ENCODE results near the gene STOML2. TPM values are rescaled to one million over a fixed set of nuclear protein-coding genes. Genes with fewer than 3 reads are reported as not detected.

Gene STOML2
- total and polyA plus RNA-seq, 2 donors (not counting 1 experiment from before 2014, with no cell fraction given): 58.9 to 64.6 TPM

GRCh38 chr9:35076848-35077247, 26.1 kb downstream of the STOML2 start:
- CTCF ChIA-PET: interaction anchor here (1.3 to 1.9 kb wide), 2 partner anchors 11 to 19 kb away, joined by 3 to 11 read pairs; partner anchors contain the start of gene PIGO
- Mint-ChIP-seq H3K4me1 (peaks cover 25% of the 10 kb centered on the region), H3K27ac (no peak overlapping the region), H3K27me3 (no peaks in the 10 kb centered on the region), H3K4me3 (no peak overlapping the region), H3K9me3 (ENCODE audit: insufficient read depth) (no peaks in the 10 kb centered on the region)
- Histone ChIP-seq H3K4me3 (ENCODE audit: control extremely low read depth in 1 of 5, extremely low read depth in 1 of 5, insufficient read depth in 1 of 5, low read depth in 2 of 5, low read length in 4 of 5) (no peak overlapping the region), H2AFZ (ENCODE audit: insufficient read depth, low read depth, low read length, poor library complexity, severe bottlenecking) (no peak overlapping the region), H3K36me3 (replicated peaks in 1 of 2; ENCODE audit: control extremely low read depth in 1 of 2, control insufficient read depth in 1 of 2, extremely low read depth in 1 of 2, insufficient read depth in 2 of 2, low read length in 1 of 2) (peaks cover 1 to 20% of the 10 kb centered on the region in 2 experiments), H3K79me2 (ENCODE audit: control insufficient read depth, insufficient read depth, low read length) (peaks cover 41% of the 10 kb centered on the region), H3K9ac (ENCODE audit: low read length) (no peak overlapping the region), H3K4me1 (ENCODE audit: control insufficient read depth in 2 of 2, insufficient read depth in 2 of 2, low read length in 2 of 2) (peaks cover 18 to 25% of the 10 kb centered on the region in 2 donors), H4K20me1 (ENCODE audit: control insufficient read depth, insufficient read depth, low read length, poor library complexity, severe bottlenecking) (peaks cover 5% of the 10 kb centered on the region), H3K27me3 (replicated peaks in 1 of 4; ENCODE audit: control extremely low read depth in 1 of 4, control insufficient read depth in 3 of 4, insufficient read depth in 4 of 4, low read length in 3 of 4) (no peaks in the 10 kb centered on the region), H3K27ac (ENCODE audit: low read length in 2 of 2) (no peak overlapping the region), H3K9me3 (ENCODE audit: control extremely low read depth in 1 of 3, control insufficient read depth in 2 of 3, insufficient read depth in 1 of 3, low read length in 2 of 3) (no peaks in the 10 kb centered on the region), H3K4me2 (replicated peaks; ENCODE audit: low read depth, low read length, poor library complexity, severe bottlenecking) (no peak overlapping the region)
- intact Hi-C loops (cut with micrococcal nuclease): loop anchor here (10.0 kb wide), 1 partner anchor 658 kb away; the partner anchor contains the start of genes CREB3 and TLN1
- ATAC-seq (ENCODE audit: low read depth) (no peak), DNase-seq (no peak)
- POLR2A ChIA-PET: interaction anchor here (0.8 kb wide), 1 partner anchor 8 kb away, joined by 6 read pairs; no protein-coding TSS in a partner anchor
- 84% methylated on average over 4 of the region's 4 CpGs for WGBS (ENCODE audit: insufficient coverage)
- TF ChIP-seq EZH2 (IDR thresholded peaks at IDR 0.05; ENCODE audit: borderline replicate concordance, insufficient read depth, low read depth, low read length, poor library complexity, severe bottlenecking) (no peak), CTCF (IDR thresholded peaks at IDR 0.05) (no peak)

- intact Hi-C loops (cut with micrococcal nuclease): loop anchor here (10.0 kb wide), 1 partner anchor 659 kb away; the partner anchor contains the start of genes CREB3 and TLN1
- Mint-ChIP-seq H3K9me3 (ENCODE audit: insufficient read depth) (no peaks in the 10 kb centered on the region), H3K4me3 (no peak overlapping the region), H3K27ac (no peak overlapping the region), H3K4me1 (peaks cover 35% of the 10 kb centered on the region), H3K27me3 (no peaks in the 10 kb centered on the region)
- Histone ChIP-seq H3K27ac (ENCODE audit: low read length in 2 of 2) (no peak overlapping the region), H3K9me3 (ENCODE audit: control extremely low read depth in 1 of 3, control insufficient read depth in 2 of 3, insufficient read depth in 1 of 3, low read length in 2 of 3) (no peaks in the 10 kb centered on the region), H3K27me3 (replicated peaks in 1 of 4; ENCODE audit: control extremely low read depth in 1 of 4, control insufficient read depth in 3 of 4, insufficient read depth in 4 of 4, low read length in 3 of 4) (no peaks in the 10 kb centered on the region), H2AFZ (ENCODE audit: insufficient read depth, low read depth, low read length, poor library complexity, severe bottlenecking) (no peak overlapping the region), H3K4me2 (replicated peaks; ENCODE audit: low read depth, low read length, poor library complexity, severe bottlenecking) (no peak overlapping the region), H3K4me3 (ENCODE audit: control extremely low read depth in 1 of 5, extremely low read depth in 1 of 5, insufficient read depth in 1 of 5, low read depth in 2 of 5, low read length in 4 of 5) (no peak overlapping the region), H3K4me1 (ENCODE audit: control insufficient read depth in 2 of 2, insufficient read depth in 2 of 2, low read length in 2 of 2) (peaks cover 23 to 29% of the 10 kb centered on the region in 2 donors), H3K36me3 (replicated peaks in 1 of 2; ENCODE audit: control extremely low read depth in 1 of 2, control insufficient read depth in 1 of 2, extremely low read depth in 1 of 2, insufficient read depth in 2 of 2, low read length in 1 of 2) (peaks cover 1 to 20% of the 10 kb centered on the region in 2 experiments), H4K20me1 (ENCODE audit: control insufficient read depth, insufficient read depth, low read length, poor library complexity, severe bottlenecking) (peaks cover 20% of the 10 kb centered on the region), H3K79me2 (ENCODE audit: control insufficient read depth, insufficient read depth, low read length) (peaks cover 55% of the 10 kb centered on the region), H3K9ac (ENCODE audit: low read length) (no peak overlapping the region)
- TF ChIP-seq CTCF (IDR thresholded peaks at IDR 0.05) (no peak), EZH2 (IDR thresholded peaks at IDR 0.05; ENCODE audit: borderline replicate concordance, insufficient read depth, low read depth, low read length, poor library complexity, severe bottlenecking) (no peak)
- DNase-seq (no peak), ATAC-seq (ENCODE audit: low read depth) (no peak)
- 100% methylated on average over 2 of the region's 4 CpGs for WGBS (ENCODE audit: insufficient coverage)
- ChIA-PET POLR2A (interaction anchor here (0.6 kb wide), 1 partner anchor 85 kb away, joined by 6 read pairs; no protein-coding TSS in a partner anchor), CTCF (no interaction called here)
Measured at GRCh38 chr9:35075358-35075757, 27.6 kb downstream of the STOML2 start.
